HG03108 (cell line): ENCODE results near the gene COL2A1.

ENCODE experiments used
- ATAC-seq: cut with Tn5 transposase; IDR thresholded peaks from one replicate; pipeline ENCODE4 v1.9.1; 2021; ENCODE audit warnings: moderate library complexity; ENCODE audit not compliant: unreplicated experiment

COL2A1 gene

DNA sequence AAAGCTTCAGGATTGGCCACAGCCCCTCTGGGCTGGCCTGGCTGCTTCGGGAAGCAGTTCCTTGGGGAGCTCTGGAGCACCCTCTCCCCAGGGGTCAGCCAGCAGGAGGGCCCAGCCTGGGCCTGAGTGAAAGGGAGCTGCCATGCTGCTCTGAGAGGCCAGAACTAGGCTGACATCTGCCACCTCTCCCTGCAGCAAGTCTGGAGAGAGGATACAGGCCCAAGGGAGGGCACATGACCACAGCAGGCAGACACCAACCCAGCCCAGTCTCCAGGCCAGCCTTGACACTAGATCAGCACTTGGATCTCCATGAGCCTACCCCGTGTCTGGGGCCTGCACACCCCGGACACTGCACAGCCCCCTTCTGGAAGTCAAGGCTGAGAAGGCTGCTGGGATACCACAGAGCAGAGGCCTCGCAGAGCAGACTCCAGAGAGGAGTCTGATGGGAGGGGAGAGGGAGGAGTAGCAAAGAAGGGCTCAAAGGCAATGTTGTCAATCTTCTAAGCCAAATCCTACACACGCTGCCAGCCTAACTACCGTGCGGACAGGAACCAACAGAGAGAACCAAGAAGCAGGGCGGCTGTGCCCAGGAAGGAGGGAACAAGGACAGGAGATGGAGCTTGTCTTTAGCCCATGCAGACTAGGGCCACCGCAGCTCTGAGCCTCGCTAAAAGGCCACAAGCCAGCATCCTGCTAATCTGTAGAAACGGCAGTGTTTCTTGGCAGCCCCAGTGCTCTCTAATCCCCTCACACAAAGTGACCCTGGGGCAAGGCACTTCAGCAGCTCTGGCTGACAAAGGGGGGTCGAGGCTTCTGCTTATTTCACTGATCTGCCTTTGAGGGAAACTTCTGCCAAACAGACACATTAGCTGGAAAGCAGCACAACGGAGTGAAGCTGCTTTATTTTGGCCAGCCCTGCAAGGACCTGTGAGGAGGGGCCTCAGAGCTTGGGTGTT lies 12.9 kb downstream of the COL2A1 start:
- no peak for ATAC-seq

GRCh38 chr12:47990351-47991105 lies 13.7 kb downstream of the COL2A1 start:
- ATAC-seq, result peak; percentile 92

- no peak for ATAC-seq
These were observed 14.6 kb downstream of the COL2A1 start for GRCh38 chr12:47989666-47990065.

GRCh38 chr12:47989023-47989417 lies 15.3 kb downstream of the COL2A1 start:
- no peak for ATAC-seq

DNA sequence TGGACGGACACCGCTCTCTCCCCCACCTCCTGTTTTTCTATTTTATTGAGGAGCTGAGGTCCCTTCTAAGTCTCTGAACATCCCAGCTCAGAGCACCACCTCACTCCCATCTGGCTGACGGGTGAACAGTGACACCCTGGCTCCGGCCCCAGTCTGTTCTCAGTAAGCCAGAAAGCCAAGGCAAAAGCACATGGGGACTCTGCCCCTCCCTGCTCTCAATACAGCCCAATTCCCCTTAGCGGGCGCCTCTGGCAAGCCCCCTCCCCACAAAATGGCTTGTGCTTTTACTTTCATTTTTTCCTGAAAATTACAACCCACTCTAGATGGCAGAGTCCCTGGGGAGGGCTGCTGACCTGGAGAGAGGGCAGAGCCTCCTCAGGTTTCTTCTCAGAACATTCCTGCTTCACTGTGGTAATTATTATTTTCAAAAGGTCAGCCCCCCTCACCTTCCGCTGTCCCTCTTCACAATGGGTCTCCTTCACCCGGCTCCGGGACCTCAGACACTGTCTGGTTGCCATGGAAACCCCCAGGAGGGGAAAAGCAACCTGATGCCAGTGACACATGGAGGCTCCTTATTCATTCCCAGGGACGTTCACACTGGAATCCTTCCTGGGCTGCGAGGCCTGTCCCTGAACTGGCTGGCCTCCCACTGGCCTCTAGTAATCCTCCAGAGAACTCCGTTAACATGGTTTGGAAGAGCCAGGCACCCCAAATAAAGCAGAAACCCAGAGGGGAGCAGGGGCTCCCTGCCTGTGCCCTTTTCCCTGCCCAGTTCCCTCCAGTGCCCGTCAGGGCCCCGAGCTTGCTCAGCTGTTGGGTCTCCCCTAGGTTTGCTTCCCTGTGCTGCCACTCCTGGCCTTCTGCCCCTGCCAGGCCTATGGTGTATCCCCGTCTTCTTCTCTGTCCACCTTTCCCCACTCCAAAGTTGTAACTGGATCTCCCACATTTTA lies 15.9 kb downstream of the COL2A1 start:
- no peak for ATAC-seq

DNA sequence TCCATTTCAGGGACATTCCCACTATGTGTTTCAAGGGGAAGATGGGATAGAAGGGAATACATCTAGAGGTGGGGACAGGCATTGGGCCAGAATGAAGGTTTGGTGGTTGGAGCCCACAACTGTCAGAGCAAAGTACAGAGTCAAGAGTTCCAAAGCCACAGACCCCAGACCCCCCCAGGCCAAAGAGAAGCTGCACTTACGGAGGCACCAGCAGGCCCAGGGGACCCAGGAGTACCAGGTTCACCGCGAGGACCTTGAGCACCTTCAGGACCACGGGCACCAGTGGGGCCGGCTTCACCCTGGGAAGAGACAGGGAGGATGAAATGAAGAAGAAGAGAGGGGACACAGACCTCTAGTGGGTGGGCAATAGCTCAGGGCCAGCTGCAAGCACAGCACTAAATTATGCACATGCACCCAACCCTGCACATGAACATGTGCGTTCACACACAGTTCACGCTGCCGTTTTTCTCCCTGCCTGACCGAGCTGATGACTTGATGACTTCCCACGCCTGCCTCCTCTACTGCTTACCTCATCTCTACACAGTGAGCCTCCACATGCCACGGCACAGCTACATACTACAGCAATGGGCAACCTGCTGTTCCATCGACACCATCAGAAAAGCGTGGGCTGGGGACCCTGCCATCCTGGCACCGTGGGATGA lies 16.7 kb downstream of the COL2A1 start:
- ATAC-seq, result no peak

- ATAC-seq, result no peak
These were observed 17.4 kb downstream of the COL2A1 start for GRCh38 chr12:47986832-47987231.

GRCh38 chr12:47986291-47986660 lies 18.0 kb downstream of the COL2A1 start:
- ATAC-seq, result no peak

GRCh38 chr12:47985596-47986290 lies 18.5 kb downstream of the COL2A1 start:
- ATAC-seq, result no peak

DNA sequence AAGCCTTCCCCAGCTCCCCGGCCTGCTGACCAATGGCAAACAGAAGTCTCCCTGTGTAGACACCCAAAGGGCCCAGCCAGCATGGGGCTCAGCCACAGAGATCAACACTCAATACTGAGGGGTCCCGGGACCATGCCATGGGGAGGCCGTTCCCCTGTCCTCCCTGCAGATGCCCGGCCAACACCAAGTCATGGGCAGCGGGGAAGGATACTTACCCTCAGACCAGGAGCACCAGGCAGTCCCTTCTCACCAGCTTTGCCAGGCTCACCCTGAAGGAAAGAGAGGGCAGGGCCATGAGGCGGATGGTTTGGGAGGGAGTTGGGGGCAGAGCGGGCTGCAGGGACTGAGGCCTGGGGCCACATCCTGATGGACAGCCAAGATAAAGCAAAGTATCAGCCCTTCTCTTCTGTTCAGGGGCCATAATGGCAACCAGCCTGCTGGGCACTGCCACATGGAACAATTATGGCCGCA lies 19.9 kb downstream of the COL2A1 start:
- ATAC-seq, result no peak

DNA sequence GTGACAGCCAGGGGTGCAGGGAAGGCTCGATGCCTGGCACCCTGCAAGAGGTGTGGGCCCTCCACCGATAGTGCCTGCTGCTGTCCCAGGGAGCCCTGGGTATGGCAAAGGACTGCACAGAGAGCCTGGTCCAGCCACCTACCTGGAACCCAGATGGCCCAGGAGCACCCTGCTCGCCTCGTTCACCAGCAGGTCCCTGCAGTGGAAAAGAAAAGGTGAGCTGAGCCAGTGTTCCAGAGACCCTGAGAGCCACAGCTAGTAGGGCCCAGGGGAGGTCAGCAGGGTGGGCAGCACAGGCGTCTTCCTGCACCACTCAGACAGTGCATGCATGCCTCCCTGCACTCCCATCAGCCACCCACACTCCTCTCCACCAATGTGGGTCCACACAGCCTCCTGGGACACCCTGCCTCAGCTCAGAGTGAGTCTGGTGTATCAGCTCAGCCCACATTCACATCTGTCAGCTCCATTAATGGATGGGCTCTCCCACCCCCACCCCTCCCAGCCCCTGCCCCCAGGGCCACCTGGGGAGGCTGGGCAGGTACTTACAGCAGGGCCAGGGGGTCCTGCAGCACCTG lies 20.6 kb downstream of the COL2A1 start:
- ATAC-seq, result no peak

- ATAC-seq, result no peak
These were observed 21.5 kb downstream of the COL2A1 start for GRCh38 chr12:47982770-47983169.

GRCh38 chr12:47982311-47982710 lies 22.0 kb downstream of the COL2A1 start:
- ATAC-seq, result no peak

DNA sequence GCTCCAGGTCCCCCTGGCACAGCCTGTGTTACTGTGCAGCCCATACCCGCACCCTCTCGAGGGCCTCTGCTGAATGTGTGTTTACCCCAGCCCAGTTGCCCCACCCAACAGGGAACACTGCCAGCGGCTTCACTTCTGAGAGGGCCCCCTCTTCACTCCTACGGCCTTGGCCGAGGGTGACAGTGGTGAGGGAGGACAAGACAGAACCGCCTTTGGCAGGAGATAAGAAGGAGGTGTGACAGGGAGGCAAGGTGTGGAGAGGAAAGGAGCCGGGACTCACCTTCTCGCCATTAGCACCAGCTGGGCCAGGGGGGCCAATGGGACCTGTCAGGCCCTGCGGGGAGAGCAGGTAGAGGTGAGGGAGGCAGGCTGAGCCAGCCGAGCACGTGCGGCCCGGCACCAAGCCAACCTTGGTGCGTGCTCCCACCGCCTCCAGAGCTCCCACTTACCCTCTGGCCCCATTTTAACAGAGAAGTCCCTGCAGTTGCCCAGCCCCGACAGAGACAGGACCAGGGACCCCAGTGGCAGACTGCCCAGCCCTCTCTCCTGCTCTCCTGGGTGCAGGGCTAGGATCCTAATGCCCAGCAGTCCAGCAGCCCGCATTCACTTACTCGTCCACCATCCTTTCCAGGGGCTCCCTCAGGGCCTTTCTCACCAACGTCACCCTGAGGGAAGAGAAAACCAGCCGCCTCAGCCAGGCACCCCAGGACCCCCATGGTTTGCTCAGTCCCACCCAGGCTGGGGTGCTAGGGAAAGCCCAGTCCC lies 22.6 kb downstream of the COL2A1 start:
- no peak for ATAC-seq

DNA sequence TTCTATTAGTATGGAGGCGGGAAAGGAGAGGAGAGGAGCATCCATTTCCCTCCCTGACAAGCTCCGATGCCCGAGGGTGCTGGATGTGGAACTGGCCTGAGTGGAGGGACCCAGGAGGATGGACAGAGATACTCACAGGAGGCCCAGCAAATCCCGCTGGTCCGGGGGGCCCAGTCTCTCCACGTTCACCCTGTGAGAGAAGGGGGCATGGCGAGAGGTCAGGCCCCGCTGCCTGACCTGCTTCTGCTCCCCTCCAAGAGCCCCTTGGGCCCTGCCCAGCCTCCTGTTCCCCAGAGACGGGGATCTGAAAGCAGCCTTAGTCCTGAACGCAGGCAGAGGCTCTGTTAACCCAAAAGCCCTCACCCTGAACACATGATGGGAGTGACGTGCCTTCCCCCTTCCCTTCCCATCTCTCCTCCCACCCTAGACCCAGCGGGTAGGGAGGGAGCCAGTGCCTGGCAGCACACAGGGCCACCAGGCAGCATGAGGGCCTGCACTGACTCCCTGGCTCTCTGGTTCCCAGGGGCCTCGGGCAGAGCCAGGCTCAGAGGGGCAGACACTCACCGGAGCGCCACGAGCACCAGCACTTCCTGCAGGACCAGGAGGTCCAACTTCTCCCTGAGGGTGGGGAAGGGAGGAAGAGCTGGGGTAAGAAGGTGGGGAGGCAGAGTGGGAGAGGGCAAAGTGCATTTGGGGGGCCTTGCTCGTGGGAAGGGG lies 23.3 kb downstream of the COL2A1 start:
- ATAC-seq, result no peak

DNA sequence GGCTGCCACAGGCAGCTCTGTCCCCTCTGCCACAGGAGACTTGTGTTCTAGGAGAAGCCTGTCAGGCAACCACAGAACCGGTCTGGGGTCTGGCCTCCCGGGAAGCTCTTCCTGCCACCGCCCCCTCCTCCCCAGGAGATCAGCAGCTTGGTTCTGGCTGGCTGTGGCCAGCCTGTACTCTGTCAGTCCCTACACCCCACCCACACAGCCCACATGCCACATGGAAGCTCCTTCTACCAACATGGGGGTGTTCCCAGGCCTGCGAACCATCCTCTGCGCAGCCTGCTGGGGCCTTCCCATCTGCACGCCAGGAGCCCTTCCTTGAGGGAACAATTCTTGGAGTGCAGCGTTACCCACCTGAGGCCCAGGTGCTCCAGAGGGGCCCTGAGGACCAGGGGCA lies 24.1 kb downstream of the COL2A1 start:
- ATAC-seq, result no peak

GRCh38 chr12:47979686-47980085 lies 24.6 kb downstream of the COL2A1 start:
- no peak for ATAC-seq

DNA sequence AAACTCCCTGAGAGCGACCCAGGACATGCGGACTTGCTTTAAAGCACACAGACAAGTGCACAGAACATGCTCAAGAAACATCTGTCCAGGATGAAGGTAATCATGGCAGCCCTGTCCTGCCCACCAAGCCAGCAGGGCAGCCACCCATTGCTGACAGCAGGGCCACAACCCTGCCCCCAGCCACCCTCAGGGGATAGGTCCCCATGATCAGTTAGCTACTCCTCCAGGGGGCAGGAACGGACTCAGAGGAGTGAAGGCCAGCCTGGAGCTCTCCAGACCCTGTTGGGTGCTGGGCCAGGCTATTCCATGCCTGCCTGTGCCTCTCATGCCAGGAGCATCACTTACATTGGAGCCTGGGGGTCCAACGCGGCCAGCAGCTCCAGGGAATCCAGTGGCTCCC lies 25.1 kb downstream of the COL2A1 start:
- ATAC-seq, result no peak
